HepG2 (cell line): Measurements from ENCODE around the gene OSER1. TPM values are rescaled to one million over a fixed set of nuclear protein-coding genes. Genes with fewer than 3 reads are reported as not detected.

Experiments
- ATF1 ChIP-seq: IDR thresholded peaks from 2 replicates; pipeline ENCODE4 v1.6.1; 2016; ENCODE audit warnings: mild to moderate bottlenecking, control low read depth
- CCDC6 ChIP-seq: sonication (generic); formaldehyde crosslinking; IDR thresholded peaks from 2 replicates; pipeline ENCODE4 v1.8.1; 2022; ENCODE audit warnings: mild to moderate bottlenecking, missing genetic modification reagents, moderate library complexity
- KAT8 ChIP-seq: IDR thresholded peaks from 2 replicates; pipeline ENCODE4 v1.6.1; 2016; ENCODE audit warnings: missing genetic modification reagents, missing compliant biosample characterization
- LCORL ChIP-seq, 2 experiments: fragments of 450-650 bp in 1 of 2; sonication (generic) in 1 of 2; formaldehyde crosslinking in 1 of 2; IDR thresholded peaks; 2 replicates each; pipeline versions ENCODE4 v1.5.0 to v1.6.1; 2017 to 2020; ENCODE audit warnings: antibody characterized with exemption in 1 of 2, missing genetic modification reagents in 1 of 2
- MTF2 ChIP-seq: sonication (generic); formaldehyde crosslinking; IDR thresholded peaks from 2 replicates; pipeline ENCODE4 v1.5.0; 2020; ENCODE audit warnings: missing genetic modification reagents, borderline replicate concordance
- SAFB2 ChIP-seq: sonication (generic); formaldehyde crosslinking; IDR thresholded peaks from 2 replicates; pipeline ENCODE4 v1.5.1; 2020; ENCODE audit warnings: missing genetic modification reagents, low read depth, mild to moderate bottlenecking, borderline replicate concordance
- SIN3B ChIP-seq: fragments of 150-350 bp; IDR thresholded peaks from 2 replicates; pipeline ENCODE4 v1.6.1; 2014; ENCODE audit warnings: low read length
- SOX13 ChIP-seq, 3 experiments: fragments of 450-650 bp in 1 of 3; sonication (generic) in 1 of 3; formaldehyde crosslinking in 1 of 3; IDR thresholded peaks in 2 of 3; conservative IDR thresholded peaks in 1 of 3; 2 replicates each; pipeline versions ENCODE4 v1.5.0 to v1.6.1; 2016 to 2020; ENCODE audit warnings: antibody characterized with exemption in 1 of 3, mild to moderate bottlenecking in 1 of 3, missing compliant biosample characterization in 1 of 3, missing genetic modification reagents in 1 of 3, moderate library complexity in 1 of 3
- TBP ChIP-seq: sonication (generic); formaldehyde crosslinking; IDR thresholded peaks from 2 replicates; pipeline ENCODE4 v1.5.0; 2020; ENCODE audit warnings: missing genetic modification reagents
- ZNF781 ChIP-seq: sonication (generic); formaldehyde crosslinking; IDR thresholded peaks from 2 replicates; pipeline ENCODE4 v1.5.1; 2020; ENCODE audit warnings: borderline replicate concordance, mild to moderate bottlenecking, missing genetic modification reagents; ENCODE audit errors: not compliant biosample characterization
- ZSCAN12 ChIP-seq: sonication (generic); formaldehyde crosslinking; IDR thresholded peaks from 2 replicates; pipeline ENCODE4 v1.9.0; 2021; ENCODE audit warnings: mild to moderate bottlenecking, missing genetic modification reagents
- polyA plus RNA-seq, 8 experiments: library from polyadenylated mRNA; depleted of rRNA in 3 of 8; stranded (reverse) in 7 of 8; unstranded in 1 of 8; fragments of >200 nt; fragmentation: Illumina TruSeq in 4 of 8; extraction: Trizol in 4 of 8; gene quantifications; 2 replicates each; pipeline versions ENCODE4 v1.2.1 to v1.2.3, GENCODE V29; 2011 to 2016; ENCODE audit warnings: low read depth in 4 of 8, missing spikeins in 1 of 8, mixed read lengths in 1 of 8; ENCODE audit not compliant: insufficient read depth in 1 of 8
- total RNA-seq, 5 experiments: library from RNA; depleted of rRNA; stranded (reverse); fragments of >200 nt; fragmentation: Illumina TruSeq; extraction: Trizol; gene quantifications; 2 replicates each; pipeline ENCODE4 v1.2.3, GENCODE V29; 2016; ENCODE audit warnings: low read depth in 1 of 5
- TF ChIP-seq, protein P1 (sequence below): conservative IDR thresholded peaks from 2 replicates; pipeline ENCODE4 v1.6.1; 2018; ENCODE audit warnings: missing genetic modification reagents
- TF ChIP-seq, protein P2 (sequence below): sonication (generic); formaldehyde crosslinking; IDR thresholded peaks from 2 replicates; pipeline ENCODE4 v1.9.0; 2021; ENCODE audit warnings: missing genetic modification reagents, mild to moderate bottlenecking, borderline replicate concordance
- TF ChIP-seq, protein P3 (sequence below): sonication (generic); formaldehyde crosslinking; conservative IDR thresholded peaks from 2 replicates; pipeline ENCODE4 v1.8.0; 2022; ENCODE audit warnings: low read depth, missing genetic modification reagents
- TF ChIP-seq, protein P4 (sequence below): sonication (generic); formaldehyde crosslinking; conservative IDR thresholded peaks from 2 replicates; pipeline ENCODE4 v1.4.0; 2020; ENCODE audit warnings: missing genetic modification reagents

The OSER1 gene
- total and polyA plus RNA-seq, 2 of the 13 experiments (the other 11 are each of a cell fraction or from before 2014, with no cell fraction given), result 71.2 to 71.5 TPM

DNA sequence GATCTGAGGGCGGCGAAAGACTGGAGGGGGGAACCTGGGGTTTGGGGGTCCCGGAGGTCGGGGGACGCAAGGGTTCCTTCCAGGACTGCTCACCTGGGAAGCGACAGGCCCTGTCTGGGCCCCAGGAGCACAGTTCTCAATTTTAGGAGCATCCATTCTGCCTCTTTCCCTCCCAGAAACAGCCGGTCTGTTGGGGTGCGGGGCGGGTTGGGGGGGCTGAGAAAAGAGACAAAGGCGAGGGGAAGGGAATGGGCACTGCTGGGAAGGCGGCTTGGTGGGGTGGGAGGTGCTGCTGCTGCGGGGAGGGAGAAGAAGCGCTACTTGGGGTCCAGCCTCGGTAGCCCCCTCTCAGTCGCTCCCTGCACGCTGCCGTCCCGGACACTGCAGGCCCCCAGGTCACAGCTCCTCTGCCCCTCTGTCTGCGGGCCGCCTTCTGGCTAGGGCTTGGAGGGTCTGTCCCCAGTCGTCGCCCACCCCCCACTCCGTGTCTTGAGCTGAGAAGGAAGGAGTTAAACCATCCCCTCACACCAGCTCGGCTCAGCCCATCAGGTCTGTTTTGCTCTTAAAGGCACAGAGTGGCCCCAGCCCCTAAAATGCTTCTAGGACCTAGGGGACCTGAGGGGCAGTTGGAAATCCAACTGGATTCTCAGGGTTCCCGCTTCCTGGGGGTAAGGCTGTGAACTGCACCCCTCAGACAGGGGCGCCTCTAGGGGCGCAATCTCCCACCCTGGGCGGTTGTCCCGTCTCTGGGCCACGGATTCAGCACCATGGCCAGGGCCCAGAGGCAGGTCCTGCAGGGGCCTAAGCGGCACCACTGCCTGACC lies 37.2 kb upstream of the OSER1 start (continued):
- TF ChIP-seq, protein P1, sequence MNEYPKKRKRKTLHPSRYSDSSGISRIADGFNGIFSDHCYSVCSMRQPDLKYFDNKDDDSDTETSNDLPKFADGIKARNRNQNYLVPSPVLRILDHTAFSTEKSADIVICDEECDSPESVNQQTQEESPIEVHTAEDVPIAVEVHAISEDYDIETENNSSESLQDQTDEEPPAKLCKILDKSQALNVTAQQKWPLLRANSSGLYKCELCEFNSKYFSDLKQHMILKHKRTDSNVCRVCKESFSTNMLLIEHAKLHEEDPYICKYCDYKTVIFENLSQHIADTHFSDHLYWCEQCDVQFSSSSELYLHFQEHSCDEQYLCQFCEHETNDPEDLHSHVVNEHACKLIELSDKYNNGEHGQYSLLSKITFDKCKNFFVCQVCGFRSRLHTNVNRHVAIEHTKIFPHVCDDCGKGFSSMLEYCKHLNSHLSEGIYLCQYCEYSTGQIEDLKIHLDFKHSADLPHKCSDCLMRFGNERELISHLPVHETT (CRISPR knock-in tag), result peak; percentile 90
- peak; percentile 98 for TF ChIP-seq ZNF781 (CRISPR knock-in tag)
- peak; percentile 90 for TF ChIP-seq KAT8 (CRISPR knock-in tag)
- no peak for TF ChIP-seq TBP (CRISPR knock-in tag)
- peak; percentile 99 for TF ChIP-seq CCDC6 (CRISPR knock-in tag)
- TF ChIP-seq ZSCAN12 (CRISPR knock-in tag), result peak; percentile 99
- TF ChIP-seq, protein P2, sequence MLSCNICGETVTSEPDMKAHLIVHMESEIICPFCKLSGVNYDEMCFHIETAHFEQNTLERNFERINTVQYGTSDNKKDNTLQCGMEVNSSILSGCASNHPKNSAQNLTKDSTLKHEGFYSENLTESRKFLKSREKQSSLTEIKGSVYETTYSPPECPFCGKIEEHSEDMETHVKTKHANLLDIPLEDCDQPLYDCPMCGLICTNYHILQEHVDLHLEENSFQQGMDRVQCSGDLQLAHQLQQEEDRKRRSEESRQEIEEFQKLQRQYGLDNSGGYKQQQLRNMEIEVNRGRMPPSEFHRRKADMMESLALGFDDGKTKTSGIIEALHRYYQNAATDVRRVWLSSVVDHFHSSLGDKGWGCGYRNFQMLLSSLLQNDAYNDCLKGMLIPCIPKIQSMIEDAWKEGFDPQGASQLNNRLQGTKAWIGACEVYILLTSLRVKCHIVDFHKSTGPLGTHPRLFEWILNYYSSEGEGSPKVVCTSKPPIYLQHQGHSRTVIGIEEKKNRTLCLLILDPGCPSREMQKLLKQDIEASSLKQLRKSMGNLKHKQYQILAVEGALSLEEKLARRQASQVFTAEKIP (CRISPR knock-in tag), result no peak
- peak; percentile 93 for TF ChIP-seq SAFB2 (CRISPR knock-in tag)
- no peak for TF ChIP-seq LCORL (IDR thresholded peaks at IDR 0.05)
- TF ChIP-seq LCORL (CRISPR knock-in tag; IDR thresholded peaks at IDR 0.05), result peak; percentile 64; the same call in 1 of the 2 replicates
- no peak for TF ChIP-seq MTF2 (CRISPR knock-in tag)
- TF ChIP-seq, protein P3, sequence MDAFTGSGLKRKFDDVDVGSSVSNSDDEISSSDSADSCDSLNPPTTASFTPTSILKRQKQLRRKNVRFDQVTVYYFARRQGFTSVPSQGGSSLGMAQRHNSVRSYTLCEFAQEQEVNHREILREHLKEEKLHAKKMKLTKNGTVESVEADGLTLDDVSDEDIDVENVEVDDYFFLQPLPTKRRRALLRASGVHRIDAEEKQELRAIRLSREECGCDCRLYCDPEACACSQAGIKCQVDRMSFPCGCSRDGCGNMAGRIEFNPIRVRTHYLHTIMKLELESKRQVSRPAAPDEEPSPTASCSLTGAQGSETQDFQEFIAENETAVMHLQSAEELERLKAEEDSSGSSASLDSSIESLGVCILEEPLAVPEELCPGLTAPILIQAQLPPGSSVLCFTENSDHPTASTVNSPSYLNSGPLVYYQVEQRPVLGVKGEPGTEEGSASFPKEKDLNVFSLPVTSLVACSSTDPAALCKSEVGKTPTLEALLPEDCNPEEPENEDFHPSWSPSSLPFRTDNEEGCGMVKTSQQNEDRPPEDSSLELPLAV, result no peak
- TF ChIP-seq SIN3B, result no peak
- no peak for TF ChIP-seq SOX13 (IDR thresholded peaks at IDR 0.05)
- peak in 1 of 2 experiments; percentile 79; a peak in 2 of 4 replicates for TF ChIP-seq SOX13 (CRISPR knock-in tag; conservative IDR thresholded peaks at IDR 0.05 in 1 of 2, IDR thresholded peaks at IDR 0.05 in 1 of 2)
- TF ChIP-seq, protein P4, sequence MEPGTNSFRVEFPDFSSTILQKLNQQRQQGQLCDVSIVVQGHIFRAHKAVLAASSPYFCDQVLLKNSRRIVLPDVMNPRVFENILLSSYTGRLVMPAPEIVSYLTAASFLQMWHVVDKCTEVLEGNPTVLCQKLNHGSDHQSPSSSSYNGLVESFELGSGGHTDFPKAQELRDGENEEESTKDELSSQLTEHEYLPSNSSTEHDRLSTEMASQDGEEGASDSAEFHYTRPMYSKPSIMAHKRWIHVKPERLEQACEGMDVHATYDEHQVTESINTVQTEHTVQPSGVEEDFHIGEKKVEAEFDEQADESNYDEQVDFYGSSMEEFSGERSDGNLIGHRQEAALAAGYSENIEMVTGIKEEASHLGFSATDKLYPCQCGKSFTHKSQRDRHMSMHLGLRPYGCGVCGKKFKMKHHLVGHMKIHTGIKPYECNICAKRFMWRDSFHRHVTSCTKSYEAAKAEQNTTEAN (CRISPR knock-in tag), result peak; percentile 97
- TF ChIP-seq ATF1 (CRISPR knock-in tag), result no peak
